ENCODE measurements around the gene TRABD2B.

DNA sequence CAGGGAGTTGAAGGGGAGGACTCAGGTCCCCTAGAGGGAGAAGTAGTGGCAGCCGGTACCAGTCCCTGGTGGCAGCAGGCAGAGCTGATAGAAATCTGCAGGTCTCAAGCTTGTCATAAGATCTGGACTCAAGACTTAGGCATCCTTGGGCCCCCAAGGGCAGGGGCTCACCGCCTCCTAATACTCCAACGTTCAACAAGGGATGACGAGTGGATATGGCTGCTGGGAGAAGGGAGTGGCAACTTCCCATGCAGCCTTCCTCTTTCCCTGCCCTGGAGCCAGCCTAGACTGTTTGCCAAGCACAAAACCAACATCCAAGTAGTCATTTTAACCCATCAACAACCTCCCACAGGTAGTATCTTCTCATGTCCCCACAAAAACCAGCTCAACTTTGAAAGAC lies 6.9 kb downstream of the TRABD2B start:
- TF ChIP-seq, protein P1, sequence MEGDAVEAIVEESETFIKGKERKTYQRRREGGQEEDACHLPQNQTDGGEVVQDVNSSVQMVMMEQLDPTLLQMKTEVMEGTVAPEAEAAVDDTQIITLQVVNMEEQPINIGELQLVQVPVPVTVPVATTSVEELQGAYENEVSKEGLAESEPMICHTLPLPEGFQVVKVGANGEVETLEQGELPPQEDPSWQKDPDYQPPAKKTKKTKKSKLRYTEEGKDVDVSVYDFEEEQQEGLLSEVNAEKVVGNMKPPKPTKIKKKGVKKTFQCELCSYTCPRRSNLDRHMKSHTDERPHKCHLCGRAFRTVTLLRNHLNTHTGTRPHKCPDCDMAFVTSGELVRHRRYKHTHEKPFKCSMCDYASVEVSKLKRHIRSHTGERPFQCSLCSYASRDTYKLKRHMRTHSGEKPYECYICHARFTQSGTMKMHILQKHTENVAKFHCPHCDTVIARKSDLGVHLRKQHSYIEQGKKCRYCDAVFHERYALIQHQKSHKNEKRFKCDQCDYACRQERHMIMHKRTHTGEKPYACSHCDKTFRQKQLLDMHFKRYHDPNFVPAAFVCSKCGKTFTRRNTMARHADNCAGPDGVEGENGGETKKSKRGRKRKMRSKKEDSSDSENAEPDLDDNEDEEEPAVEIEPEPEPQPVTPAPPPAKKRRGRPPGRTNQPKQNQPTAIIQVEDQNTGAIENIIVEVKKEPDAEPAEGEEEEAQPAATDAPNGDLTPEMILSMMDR (IDR thresholded peaks at IDR 0.05): no peak
- TF ChIP-seq POLR2AphosphoS5 (IDR thresholded peaks at IDR 0.05) (no peak), POLR2A (IDR thresholded peaks at IDR 0.05) (no peak), EP300 (IDR thresholded peaks at IDR 0.05) (no peak)
